Stimulated activated CD4-positive, alpha-beta T cell treated with anti-CD3 and anti-CD28 coated beads, TNF-alpha, amount 100 ng/mL, for 48 hours (primary cell): ENCODE results near the gene CEBPB.
A peak's percentile ranks its signal among the peaks of the same experiment; 100 is the strongest.
"Not testable (repeated sequence)": the region's sequence is repeated elsewhere in the genome, so short reads cannot be mapped to it uniquely, and the experiment has no call there.

Experiments used
- DNase-seq, 3 donors: peaks; one replicate each; pipeline ENCODE4 v3.0.0-alpha.2; 2020; ENCODE audit warnings: low read depth in 3 of 3

CEBPB gene

GRCh38 chr20:50190251-50191064, at the start of gene CEBPB:
Gene CEBPB (plus strand): TSS chr20:50190830. CDS start chr20:50191034, 204 bp downstream.
- peak; percentile 58 to 86 (median 75) for DNase-seq

DNA sequence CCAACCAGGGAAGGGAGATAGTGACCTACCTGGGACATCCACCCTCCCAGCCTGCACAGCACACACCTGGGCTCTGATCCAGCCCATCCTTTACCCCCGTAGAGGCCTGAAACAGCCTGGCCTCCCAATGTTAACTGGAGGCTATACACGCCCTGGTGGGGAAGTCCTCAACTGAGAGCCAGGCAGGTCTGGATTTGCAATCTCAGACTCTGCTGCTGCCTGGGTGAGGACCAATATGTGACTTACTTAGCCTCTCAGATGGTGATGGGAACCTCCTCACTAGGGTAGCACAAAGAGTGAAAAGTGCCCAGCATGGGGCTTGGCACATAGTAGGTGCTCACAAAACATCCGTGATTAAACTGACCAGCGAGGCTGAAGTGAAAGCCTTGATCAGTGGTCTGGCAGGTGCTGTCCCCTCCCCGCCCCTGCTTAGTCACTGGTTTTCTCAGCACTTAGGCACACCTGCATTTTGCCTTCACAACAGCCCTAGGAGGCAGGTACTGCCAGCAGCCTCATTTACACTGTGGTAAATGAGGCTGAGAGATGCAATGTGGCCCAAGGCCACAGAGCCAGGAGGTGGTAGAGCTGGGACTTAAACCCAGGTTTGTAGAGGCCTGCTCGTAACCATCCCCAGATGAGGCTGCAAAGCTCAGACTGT, 49.5 kb upstream of the CEBPB start:
- no peak for DNase-seq

GRCh38 chr20:50141811-50142561, 48.6 kb upstream of the CEBPB start:
- DNase-seq, result no peak

DNA sequence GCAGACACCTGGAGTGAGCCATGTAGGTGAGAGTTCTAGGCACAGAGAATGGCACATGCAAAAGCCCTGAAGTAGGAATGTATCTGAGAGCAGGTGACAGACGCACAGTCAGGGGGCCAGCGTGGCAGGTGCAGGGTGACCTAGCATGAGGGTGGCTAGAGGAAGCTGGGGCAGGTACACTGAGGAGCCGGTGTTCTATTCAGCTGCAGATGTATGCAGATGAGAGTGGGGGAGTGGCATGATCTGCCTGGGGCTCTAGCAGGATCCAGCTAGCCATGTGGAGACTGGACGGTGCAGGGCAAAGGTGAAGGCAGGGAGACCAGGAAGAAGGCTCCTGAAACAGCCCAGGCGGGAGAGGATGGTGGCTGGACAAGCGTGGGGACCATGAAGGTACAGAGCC, 47.8 kb upstream of the CEBPB start:
- no peak for DNase-seq

DNA sequence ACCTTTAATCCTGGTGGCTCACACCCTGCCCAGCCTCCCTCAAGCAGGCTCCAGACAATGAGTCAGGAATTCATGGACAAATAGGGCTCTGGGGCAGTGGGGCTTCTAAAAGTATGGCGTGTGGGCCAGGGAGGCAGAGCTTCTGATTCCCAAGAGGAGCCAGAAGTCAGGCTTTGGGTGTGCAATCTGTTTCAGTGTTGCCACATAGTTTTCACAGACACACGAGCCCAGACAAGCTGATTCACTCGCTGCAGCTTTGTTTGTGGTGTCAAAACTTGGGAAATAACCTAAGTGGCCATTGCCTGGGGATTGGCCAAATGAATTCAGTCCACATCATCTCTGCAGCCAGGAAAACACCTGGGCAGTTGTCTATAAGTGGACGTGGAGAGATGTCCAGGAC, 46.3 kb upstream of the CEBPB start:
- no peak for DNase-seq

DNA sequence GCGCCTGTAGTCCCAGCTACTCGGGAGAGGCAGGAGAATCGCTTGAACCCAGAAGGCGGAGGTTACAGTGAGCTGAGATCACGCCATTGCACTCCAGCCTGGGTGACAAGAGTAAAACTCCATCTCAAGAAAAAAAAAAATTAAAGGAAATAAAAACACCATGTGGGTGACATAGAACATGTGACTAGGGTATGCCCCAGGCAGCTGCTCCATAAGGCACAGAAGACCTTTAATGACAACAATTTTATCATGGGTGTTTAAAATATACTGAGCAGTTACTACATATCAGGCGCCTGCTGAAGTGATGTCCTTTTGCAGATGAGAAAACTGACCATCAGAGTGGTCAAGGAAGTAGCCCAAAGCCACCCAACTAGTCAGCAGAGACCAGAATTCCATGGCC, 45.1 kb upstream of the CEBPB start:
- DNase-seq, result no peak

DNA sequence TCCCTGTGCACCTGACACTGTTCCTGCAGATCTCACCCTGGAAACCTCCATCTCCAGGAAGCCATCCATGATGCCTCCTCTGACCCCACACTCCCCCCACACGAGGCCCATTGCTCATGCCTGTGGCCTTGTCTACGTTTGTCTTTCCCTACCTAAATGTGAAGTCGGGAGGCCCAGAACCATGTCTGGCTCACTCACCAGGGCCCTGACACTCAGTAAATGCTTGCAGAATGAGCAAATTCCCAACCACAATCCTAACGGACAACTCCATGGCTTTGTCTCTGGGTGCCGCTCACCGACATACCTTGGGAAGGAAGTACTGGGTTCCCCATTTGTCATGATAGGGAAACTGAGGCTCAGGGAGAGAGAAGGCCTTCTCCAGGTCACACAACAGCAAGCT, 44.4 kb upstream of the CEBPB start:
- DNase-seq, result no peak

- DNase-seq, result peak in 2 of 3 donors; percentile 62 to 64
Measured at GRCh38 chr20:50146732-50147662, 43.6 kb upstream of the CEBPB start.

GRCh38 chr20:50149481-50150254, 41.0 kb upstream of the CEBPB start:
- DNase-seq, result no peak

GRCh38 chr20:50151034-50151743, 39.4 kb upstream of the CEBPB start:
- no peak for DNase-seq

GRCh38 chr20:50152394-50153152, 38.1 kb upstream of the CEBPB start:
- DNase-seq, result no peak

- DNase-seq, result no peak
Measured at GRCh38 chr20:50153153-50153499, 37.5 kb upstream of the CEBPB start.

- DNase-seq, result peak; percentile 68 to 74 (median 71)
Measured at GRCh38 chr20:50153500-50154377, 36.9 kb upstream of the CEBPB start, which contains the start of gene PEDS1. Gene PEDS1 (minus strand): TSS chr20:50153723. CDS start chr20:50153637, 86 bp downstream.

DNA sequence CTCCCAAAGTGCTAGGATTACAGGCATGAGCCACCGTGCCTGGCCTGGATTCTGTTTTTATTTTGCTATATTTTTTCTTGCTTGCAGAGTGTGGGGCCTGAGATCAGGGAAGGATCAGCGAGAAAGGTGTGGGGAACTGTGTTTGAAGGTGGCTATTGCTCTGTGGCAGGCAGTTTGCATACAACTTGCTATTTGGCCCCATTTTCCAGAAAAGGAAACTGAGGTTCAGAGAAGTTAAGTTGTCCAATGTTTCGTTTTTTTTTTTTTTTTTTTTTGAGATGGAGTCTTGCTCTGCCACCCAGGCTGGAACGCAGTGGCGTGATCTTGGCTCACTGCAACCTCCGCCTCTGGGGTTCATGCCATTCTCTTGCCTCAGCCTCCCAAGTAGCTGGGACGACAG, 29.1 kb upstream of the CEBPB start:
- not testable (repeated sequence) for DNase-seq

- DNase-seq, result no peak
Measured at GRCh38 chr20:50163570-50164317, 26.9 kb upstream of the CEBPB start.

- DNase-seq, result peak; percentile 74 to 85 (median 81)
Measured at GRCh38 chr20:50165684-50166554, 24.7 kb upstream of the CEBPB start.
